Right forelimb (tissue), 1 donor: ENCODE results near the gene CERT1.

Experiments
- DNase-seq: peaks from one replicate; pipeline ENCODE4 v3.0.0-alpha.2; 2018

CERT1 gene

GRCh38 chr5:75387806-75388205 lies 123.6 kb downstream of the CERT1 start:
- no peak for DNase-seq

- DNase-seq, result no peak
Observed at GRCh38 chr5:75384218-75384617, 127.2 kb downstream of the CERT1 start.

GRCh38 chr5:75381456-75381855 lies 130.0 kb downstream of the CERT1 start:
- DNase-seq, result no peak

GRCh38 chr5:75380099-75380498 lies 131.3 kb downstream of the CERT1 start:
- DNase-seq, result no peak

GRCh38 chr5:75375414-75375813 lies 136.0 kb downstream of the CERT1 start:
- no peak for DNase-seq

GRCh38 chr5:75374394-75374814 lies 137.0 kb downstream of the CERT1 start:
- DNase-seq, result no peak

- DNase-seq, result no peak
Observed at GRCh38 chr5:75373862-75374261, 137.6 kb downstream of the CERT1 start.

GRCh38 chr5:75368391-75368790 lies 143.0 kb downstream of the CERT1 start:
- DNase-seq, result no peak

GRCh38 chr5:75367401-75367800 lies 144.0 kb downstream of the CERT1 start:
- DNase-seq, result no peak

GRCh38 chr5:75366787-75367186 lies 144.6 kb downstream of the CERT1 start:
- no peak for DNase-seq

- no peak for DNase-seq
Observed at GRCh38 chr5:75365740-75366139, 145.7 kb downstream of the CERT1 start.

GRCh38 chr5:75364571-75365280 lies 146.7 kb downstream of the CERT1 start:
- no peak for DNase-seq

GRCh38 chr5:75363726-75364495 lies 147.5 kb downstream of the CERT1 start:
- no peak for DNase-seq

GRCh38 chr5:75363111-75363510 lies 148.3 kb downstream of the CERT1 start:
- no peak for DNase-seq

- DNase-seq, result no peak
Observed at GRCh38 chr5:75362474-75362975, 148.9 kb downstream of the CERT1 start.

GRCh38 chr5:75361310-75361709 lies 150.1 kb downstream of the CERT1 start:
- no peak for DNase-seq

- DNase-seq, result no peak
Observed at GRCh38 chr5:75358117-75358516, 153.3 kb downstream of the CERT1 start.

- no peak for DNase-seq
Observed at GRCh38 chr5:75356719-75357118, 154.7 kb downstream of the CERT1 start.

- DNase-seq, result no peak
Observed at GRCh38 chr5:75355236-75355635, 156.2 kb downstream of the CERT1 start.

- DNase-seq, result no peak
Observed at GRCh38 chr5:75351139-75351926, 160.1 kb downstream of the CERT1 start.

- no peak for DNase-seq
Observed at GRCh38 chr5:75349663-75350062, 161.8 kb downstream of the CERT1 start.

- DNase-seq, result no peak
Observed at GRCh38 chr5:75348241-75348640, 163.2 kb downstream of the CERT1 start.

GRCh38 chr5:75342836-75343235 lies 168.6 kb downstream of the CERT1 start:
- no peak for DNase-seq
